Thyroid gland (tissue), 4 donors: Measurements from ENCODE around the gene SEL1L. TPM values are rescaled to one million over a fixed set of nuclear protein-coding genes. Genes with fewer than 3 reads are reported as not detected.
A peak's percentile ranks its signal among the peaks of the same experiment; 100 is the strongest.

ENCODE experiments used
- DNase-seq, 2 donors: peaks; one replicate each; pipeline ENCODE4 v3.0.0-alpha.2; 2019
- H3K27ac ChIP-seq, 3 donors: fragments of 200-600 bp; sonication (generic); 1 replicate in 2 of 3; 2 replicates in 1 of 3; pipeline ENCODE4 v1.5.1; 2016 to 2019; ENCODE audit warnings: mild to moderate bottlenecking in 1 of 3, moderate library complexity in 1 of 3
- H3K27me3 ChIP-seq: fragments of 200-600 bp; sonication (generic); one replicate; pipeline ENCODE4 v1.5.1; 2019
- H3K36me3 ChIP-seq, 2 donors: fragments of 200-600 bp; sonication (generic); one replicate each; pipeline ENCODE4 v1.5.1; 2016 to 2019
- H3K4me1 ChIP-seq, 2 donors: fragments of 200-600 bp; sonication (generic); one replicate each; pipeline ENCODE4 v1.5.1; 2017 to 2019
- H3K4me3 ChIP-seq, 3 donors: fragments of 200-600 bp; sonication (generic); replicated peaks in 1 of 3; 1 replicate in 2 of 3; 2 replicates in 1 of 3; pipeline ENCODE4 v1.5.1; 2016; ENCODE audit warnings: mild to moderate bottlenecking in 1 of 3
- H3K9me3 ChIP-seq: fragments of 200-600 bp; sonication (generic); one replicate; pipeline ENCODE4 v1.5.1; 2017
- POLR2A ChIP-seq, 2 donors: fragments of 450-650 bp; IDR thresholded peaks; one replicate each; pipeline ENCODE4 v1.6.1; 2017; ENCODE audit warnings: antibody characterized with exemption in 2 of 2, mild to moderate bottlenecking in 2 of 2, moderate library complexity in 1 of 2
- WGBS, 2 donors: methylation state at CpG; one replicate each; pipeline ENCODE4 v1.1.5; 2017; 5-methylcytosine and 5-hydroxymethylcytosine counted together
- intact Hi-C: fragments of 100-400 bp; cut with DNase I; formaldehyde crosslinking; loops from one replicate; pipeline ENCODE4 v1.15.1; 2023
- total RNA-seq, 4 donors: library from RNA; depleted of rRNA; stranded (reverse); fragments of >200 nt; gene quantifications; one replicate each; pipeline ENCODE4 v1.2.3, GENCODE V29; 2016
- TF ChIP-seq, protein P1 (sequence below), 6 experiments: fragments of 200-600 bp in 3 of 6; fragments of 450-650 bp in 3 of 6; sonication (generic) in 3 of 6; IDR thresholded peaks; one replicate each; pipeline ENCODE4 v1.5.1; 2016 to 2019; ENCODE audit warnings: antibody characterized with exemption in 6 of 6, mild to moderate bottlenecking in 2 of 6, inconsistent platforms in 1 of 6, moderate library complexity in 1 of 6

The SEL1L gene
- total RNA-seq, 4 donors from 2014 or later: 65.4 to 96.2 (median 89.6) TPM

DNA sequence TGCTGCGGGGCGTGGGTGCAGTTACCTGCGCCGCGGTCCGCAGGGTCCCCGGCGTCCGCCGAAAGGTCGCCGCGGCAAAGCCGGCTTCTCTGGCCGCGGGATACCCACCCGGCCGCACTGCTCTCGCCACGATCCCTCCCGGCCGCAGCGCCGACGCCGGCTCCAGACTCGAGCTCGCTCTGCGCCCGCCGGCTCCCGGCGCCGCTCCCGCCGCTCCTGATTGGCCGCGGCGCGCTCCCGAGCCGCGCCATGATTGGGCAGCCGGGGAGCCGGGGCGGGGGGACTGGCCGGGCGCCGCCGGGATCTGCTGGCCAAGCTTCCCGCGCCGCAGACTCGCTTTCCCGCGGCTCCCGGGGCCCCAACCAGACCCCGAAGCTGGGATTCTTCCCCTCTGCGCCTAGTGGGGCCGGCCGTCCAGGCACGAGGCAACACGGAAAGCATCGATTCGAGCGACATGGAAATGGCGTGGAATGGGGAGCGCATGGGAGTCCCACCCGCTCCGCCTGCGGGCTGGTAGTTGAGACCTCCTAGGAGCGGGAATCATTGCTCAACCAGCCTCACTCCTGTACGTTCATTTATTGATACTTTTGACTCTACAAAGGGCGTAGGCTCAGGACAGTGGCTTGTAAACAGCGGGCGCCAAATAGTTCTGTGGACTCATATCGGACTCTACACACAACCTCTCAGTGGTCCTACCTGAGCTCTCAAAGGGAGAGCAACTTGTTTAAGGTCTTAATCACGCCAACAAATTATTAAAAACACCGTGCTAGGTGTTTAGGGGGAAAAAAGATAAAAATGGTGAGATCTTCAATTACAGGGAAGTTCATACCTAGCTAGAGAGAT is 97.1 kb downstream of the SEL1L start:
- H3K4me1 ChIP-seq: peaks cover 0 to 16% of the 10 kb centered on the region in 2 donors
- H3K9me3 ChIP-seq: no peaks in the 10 kb centered on the region
- H3K4me3 ChIP-seq: peak overlapping the region in 2 of 3 donors; percentile 48 to 60
- TF ChIP-seq, protein P1, sequence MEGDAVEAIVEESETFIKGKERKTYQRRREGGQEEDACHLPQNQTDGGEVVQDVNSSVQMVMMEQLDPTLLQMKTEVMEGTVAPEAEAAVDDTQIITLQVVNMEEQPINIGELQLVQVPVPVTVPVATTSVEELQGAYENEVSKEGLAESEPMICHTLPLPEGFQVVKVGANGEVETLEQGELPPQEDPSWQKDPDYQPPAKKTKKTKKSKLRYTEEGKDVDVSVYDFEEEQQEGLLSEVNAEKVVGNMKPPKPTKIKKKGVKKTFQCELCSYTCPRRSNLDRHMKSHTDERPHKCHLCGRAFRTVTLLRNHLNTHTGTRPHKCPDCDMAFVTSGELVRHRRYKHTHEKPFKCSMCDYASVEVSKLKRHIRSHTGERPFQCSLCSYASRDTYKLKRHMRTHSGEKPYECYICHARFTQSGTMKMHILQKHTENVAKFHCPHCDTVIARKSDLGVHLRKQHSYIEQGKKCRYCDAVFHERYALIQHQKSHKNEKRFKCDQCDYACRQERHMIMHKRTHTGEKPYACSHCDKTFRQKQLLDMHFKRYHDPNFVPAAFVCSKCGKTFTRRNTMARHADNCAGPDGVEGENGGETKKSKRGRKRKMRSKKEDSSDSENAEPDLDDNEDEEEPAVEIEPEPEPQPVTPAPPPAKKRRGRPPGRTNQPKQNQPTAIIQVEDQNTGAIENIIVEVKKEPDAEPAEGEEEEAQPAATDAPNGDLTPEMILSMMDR (IDR thresholded peaks at IDR 0.05): no peak
- peak in 1 of 2 donors; percentile 76 for TF ChIP-seq POLR2A (IDR thresholded peaks at IDR 0.05)
- WGBS, 2 donors: 9 to 16% methylated on average over 8 to 18 of the region's 79 CpGs
- intact Hi-C loops: no loop called here
- H3K27ac ChIP-seq: peak overlapping the region in 2 of 3 donors; percentile 40 to 60
- H3K27me3 ChIP-seq: no peaks in the 10 kb centered on the region
- H3K36me3 ChIP-seq: no peaks in the 10 kb centered on the region
- DNase-seq: peak; percentile 79 to 87

DNA sequence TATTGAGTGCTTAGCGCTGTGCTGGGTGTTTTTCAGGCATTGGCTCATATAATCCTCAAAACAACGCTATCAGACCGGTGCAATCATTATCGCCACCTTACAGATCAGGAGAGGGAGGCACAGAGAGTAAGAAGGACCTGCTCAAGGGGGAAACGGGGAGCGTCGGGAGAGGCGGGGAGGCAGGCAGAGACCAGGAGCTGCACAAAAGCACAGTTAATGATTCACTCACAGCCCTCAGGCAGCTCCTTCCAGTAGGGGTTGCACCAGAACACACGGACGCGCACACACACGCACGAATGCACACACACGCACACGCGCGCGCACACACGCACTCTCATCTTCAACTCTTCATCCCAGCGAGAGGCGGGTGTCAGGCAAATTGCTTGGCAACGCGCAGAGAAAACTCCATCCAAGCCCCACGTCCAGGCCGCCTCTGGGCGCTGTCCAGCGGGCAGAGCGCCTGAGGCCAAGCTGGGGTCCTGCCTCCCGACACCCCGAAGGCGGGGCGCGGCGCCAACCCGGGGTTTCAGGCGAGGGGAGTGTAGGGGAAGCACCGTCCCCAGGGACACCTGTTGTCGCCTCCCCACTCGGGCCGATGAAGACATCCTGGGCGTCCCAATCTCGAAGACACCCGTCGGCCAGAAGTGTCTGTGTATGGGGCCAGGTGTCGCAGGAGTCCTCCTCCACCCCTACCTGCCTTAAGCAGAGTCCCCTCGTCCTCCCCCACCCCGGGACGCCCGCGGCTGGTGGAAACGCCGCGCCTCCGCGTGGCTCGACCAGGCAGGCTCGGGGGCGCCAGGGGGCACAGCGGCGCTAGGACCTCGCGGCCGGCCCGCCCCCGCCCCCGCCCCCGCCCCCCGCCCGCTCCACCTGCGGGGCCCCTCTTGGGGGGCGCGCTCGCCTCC is 98.0 kb downstream of the SEL1L start:
- DNase-seq: peak; percentile 59 to 61
- Histone ChIP-seq H3K36me3 (no peaks in the 10 kb centered on the region), H3K27me3 (no peaks in the 10 kb centered on the region), H3K9me3 (no peaks in the 10 kb centered on the region), H3K4me1 (peaks cover 0 to 16% of the 10 kb centered on the region in 2 donors), H3K27ac (peak overlapping the region; percentile 40 to 60 (median 47)), H3K4me3 (peak overlapping the region; percentile 11 to 60 (median 48))
- intact Hi-C loops: no loop called here
- WGBS, 2 donors: 1 to 3% methylated on average over 8 to 44 of the region's 73 CpGs
- TF ChIP-seq POLR2A (IDR thresholded peaks at IDR 0.05): no peak
- TF ChIP-seq, protein P1 (IDR thresholded peaks at IDR 0.05): no peak

DNA sequence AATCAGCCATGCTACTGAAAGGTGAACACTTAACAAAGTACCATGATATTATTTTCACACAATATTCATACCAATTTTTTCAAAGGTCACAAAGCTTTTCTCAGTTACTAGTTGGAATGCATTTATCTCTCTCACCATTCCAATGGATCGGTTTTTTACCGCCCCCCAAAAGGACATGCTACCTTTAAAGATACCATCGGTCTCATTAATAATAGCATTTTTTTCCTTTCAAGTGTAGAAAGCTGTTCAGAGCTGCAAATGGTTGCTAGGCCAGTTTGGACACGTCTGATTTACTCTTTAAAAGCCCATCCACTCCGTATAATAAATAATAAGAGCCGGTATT is 98.6 kb downstream of the SEL1L start:
- Histone ChIP-seq H3K9me3 (no peaks in the 10 kb centered on the region), H3K4me3 (peak overlapping the region; percentile 11 to 60 (median 48)), H3K27ac (peak overlapping the region; percentile 40 to 60 (median 47)), H3K4me1 (peaks cover 0 to 19% of the 10 kb centered on the region in 2 donors), H3K27me3 (no peaks in the 10 kb centered on the region), H3K36me3 (no peaks in the 10 kb centered on the region)
- intact Hi-C loops: no loop called here
- DNase-seq: no peak
- 12 to 20% methylated on average over 6 of the region's 6 CpGs for WGBS, 2 donors
- TF ChIP-seq POLR2A (IDR thresholded peaks at IDR 0.05): no peak
- TF ChIP-seq, protein P1 (IDR thresholded peaks at IDR 0.05): no peak

DNA sequence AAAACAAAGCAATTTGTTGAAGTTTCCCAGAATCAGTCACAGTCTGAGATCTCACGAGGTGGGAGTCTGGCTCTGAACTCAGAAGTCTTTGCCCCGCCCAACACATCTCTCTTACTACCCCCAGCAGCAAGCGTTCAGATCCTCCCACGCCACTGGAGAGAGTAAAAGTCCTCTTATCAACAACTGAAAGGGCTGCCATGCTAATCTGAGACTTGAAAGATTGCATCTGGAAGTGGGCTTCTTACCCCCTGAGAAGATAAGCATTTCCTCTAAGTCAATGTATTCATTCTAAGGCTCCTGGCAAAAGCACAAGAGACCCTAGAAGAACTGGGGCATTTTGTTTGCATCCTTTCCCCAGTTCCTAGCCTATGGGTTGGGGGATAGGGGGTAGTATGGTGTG is 99.4 kb downstream of the SEL1L start:
- H3K36me3 ChIP-seq: no peaks in the 10 kb centered on the region
- TF ChIP-seq POLR2A (IDR thresholded peaks at IDR 0.05): no peak
- TF ChIP-seq, protein P1 (IDR thresholded peaks at IDR 0.05): no peak
- no peak for DNase-seq
- peaks cover 0 to 19% of the 10 kb centered on the region in 2 donors for H3K4me1 ChIP-seq
- H3K4me3 ChIP-seq: no peak overlapping the region
- no peaks in the 10 kb centered on the region for H3K9me3 ChIP-seq
- H3K27me3 ChIP-seq: no peaks in the 10 kb centered on the region
- intact Hi-C loops: no loop called here
- 76 to 80% methylated on average over 4 of the region's 4 CpGs for WGBS, 2 donors
- no peak overlapping the region for H3K27ac ChIP-seq
